Measurements from ENCODE around the gene TWIST2.

The TWIST2 gene

DNA sequence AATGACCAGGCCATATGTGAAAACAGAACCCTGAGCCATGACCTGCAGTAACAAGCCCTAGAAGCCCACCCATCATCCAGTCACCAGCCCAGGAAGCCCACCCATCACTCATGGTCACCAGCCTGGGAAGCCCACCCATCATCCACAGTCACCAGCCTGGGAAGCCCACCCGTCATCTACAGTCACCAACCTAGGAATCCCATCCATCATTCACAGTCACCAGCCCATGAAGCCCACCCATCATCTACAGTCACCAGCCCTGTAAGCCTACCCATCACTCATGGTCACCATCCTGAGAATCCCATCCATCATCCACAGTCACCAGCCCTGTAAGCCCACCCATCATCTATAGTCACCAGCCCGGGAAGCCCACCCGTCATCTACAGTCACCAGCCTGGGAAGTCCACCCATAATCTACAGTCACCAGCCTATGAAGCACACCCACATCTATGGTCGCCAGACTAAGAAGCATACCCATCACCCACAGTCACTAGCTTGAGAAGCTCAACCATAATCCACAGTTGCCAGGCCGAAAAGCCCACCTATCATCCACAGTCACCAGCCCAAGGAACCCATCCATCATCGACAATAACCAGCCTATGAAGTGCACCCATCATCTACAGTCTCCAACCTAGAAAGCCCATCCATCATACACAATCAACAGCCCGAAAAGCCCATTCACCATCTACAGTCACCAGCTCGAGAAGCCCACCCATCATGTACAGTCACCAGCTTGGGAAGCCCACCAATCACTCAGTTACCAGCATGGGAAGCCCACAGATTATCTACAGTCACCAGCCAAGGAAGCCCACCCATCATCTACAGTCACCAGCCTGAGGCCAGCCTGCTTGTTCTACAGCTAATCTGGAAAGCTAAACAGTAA lies 91.9 kb downstream of the TWIST2 start:
- no peak for DNase-seq (ENCODE audit: low spot score)

GRCh38 chr2:238940806-238941205 lies 92.9 kb downstream of the TWIST2 start:
- DNase-seq (ENCODE audit: low spot score): no peak

DNA sequence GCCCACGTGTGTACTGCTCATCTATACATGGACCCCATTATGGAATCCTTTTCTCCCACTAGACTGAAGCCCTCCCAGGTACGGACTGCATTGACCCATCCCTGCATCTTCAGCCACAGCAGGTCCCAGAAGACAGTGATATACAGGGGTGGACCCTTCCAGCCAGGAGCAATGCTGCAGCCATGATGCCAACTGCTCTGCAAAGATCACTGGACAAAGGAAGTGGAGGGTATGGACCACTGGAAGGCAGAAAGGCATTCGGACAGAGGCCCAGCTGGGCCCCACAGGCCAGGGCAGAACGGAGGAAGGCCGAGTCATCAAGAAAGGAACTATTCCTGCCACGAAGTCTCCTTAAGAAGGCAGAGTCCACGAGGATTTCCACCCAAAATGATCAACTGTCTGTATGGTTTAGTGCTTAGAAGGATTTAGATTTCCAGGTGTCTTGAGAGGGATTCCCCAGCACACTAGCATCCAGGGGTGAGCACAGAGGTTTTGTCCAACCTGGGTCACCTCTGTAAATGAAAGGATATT lies 93.4 kb downstream of the TWIST2 start:
- DNase-seq (ENCODE audit: low spot score): no peak

DNA sequence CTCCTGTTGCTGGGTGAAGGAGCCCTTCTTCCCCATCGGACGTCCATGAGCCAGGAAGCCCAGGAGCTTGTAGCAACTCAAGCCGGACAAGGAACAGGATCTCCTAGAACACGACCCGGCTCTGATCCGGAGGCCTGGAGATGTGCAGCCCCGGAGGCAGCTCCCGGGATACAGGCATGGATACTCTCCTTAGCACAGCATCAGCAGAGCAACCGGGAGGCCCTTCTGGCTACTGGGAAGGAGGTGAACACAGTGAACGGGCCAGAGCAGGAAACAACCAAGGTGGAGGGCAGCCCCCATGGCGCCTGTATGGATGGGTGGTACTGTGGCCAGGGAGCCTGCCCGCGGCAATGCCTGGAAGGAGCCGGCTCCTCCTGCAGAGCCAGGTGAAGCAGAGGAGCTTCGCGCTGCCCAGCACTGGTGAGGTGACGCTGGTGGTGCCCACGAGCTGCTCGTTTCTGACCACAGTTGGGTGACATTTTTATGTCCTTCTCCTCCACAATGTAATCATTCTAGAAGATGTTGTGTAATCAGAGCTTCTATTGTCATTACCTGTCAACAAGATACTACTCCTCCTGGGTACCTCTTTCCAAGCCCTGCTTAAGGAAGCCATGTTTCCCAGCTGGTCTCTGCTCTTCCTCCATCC lies 94.3 kb downstream of the TWIST2 start:
- DNase-seq (ENCODE audit: low spot score): no peak

DNA sequence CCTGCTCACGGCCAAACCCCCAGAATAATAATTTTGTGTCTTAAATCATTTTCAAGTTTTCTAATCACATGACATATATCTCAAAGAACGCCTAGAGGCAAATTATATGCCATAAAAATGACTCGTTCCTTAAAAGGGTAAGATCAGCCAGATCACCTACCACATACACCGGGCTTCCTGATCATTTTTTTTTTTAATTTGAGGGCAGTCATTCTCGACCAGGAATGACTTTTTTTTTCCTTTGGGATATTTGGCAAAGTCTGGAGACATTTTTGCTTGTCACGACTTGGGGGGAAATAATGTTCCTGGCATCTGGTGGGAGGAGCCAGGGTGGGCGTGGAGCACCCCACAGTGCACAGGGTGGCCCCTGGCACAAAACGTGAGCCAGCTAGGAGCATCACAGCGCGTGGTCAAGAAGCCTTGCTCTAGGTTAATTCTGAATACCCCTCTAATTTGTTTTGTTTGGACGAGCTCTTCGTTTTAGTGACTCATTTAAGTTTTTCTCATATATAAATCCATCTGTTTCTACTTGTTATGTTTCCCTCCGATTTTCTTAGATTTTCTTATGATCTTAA lies 94.9 kb downstream of the TWIST2 start:
- no peak for DNase-seq (ENCODE audit: low spot score)

- DNase-seq (ENCODE audit: low spot score): no peak
These were observed 95.6 kb downstream of the TWIST2 start for GRCh38 chr2:238943338-238944067.

- DNase-seq (ENCODE audit: low spot score): peak; percentile 20
These were observed 97.7 kb downstream of the TWIST2 start for GRCh38 chr2:238945433-238946150.

- no peak for DNase-seq (ENCODE audit: low spot score)
These were observed 98.7 kb downstream of the TWIST2 start for GRCh38 chr2:238946318-238947242.

DNA sequence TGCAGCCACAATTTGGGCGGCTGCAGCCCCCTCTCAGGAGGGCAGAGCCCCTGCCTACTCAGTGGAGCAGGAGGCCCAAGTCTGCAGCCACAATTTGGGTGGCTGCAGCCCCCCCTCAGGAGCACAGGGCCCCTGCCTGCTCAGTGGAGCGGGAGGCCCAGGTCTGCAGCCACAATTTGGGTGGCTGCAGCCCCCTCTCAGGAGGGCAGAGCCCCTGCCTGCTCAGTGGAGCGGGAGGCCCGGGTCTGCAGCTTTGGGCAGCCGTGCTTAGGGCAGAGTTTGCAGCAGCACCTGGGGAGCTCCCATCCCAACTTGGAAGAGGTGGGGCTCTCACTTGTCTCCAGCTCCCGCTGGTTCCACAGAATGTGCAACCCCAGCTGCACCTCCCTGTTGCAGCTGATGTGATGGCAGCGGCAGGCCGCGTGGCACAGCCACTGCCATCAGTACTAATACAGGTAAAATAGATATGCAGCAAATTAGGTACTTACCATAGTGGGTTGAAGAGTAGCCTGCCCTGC lies 99.4 kb downstream of the TWIST2 start:
- no peak for DNase-seq (ENCODE audit: low spot score)

GRCh38 chr2:238947920-238948710 lies 100.2 kb downstream of the TWIST2 start:
- DNase-seq (ENCODE audit: low spot score): peak; percentile 20

- no peak for DNase-seq (ENCODE audit: low spot score)
These were observed 101.1 kb downstream of the TWIST2 start for GRCh38 chr2:238948765-238949641.

DNA sequence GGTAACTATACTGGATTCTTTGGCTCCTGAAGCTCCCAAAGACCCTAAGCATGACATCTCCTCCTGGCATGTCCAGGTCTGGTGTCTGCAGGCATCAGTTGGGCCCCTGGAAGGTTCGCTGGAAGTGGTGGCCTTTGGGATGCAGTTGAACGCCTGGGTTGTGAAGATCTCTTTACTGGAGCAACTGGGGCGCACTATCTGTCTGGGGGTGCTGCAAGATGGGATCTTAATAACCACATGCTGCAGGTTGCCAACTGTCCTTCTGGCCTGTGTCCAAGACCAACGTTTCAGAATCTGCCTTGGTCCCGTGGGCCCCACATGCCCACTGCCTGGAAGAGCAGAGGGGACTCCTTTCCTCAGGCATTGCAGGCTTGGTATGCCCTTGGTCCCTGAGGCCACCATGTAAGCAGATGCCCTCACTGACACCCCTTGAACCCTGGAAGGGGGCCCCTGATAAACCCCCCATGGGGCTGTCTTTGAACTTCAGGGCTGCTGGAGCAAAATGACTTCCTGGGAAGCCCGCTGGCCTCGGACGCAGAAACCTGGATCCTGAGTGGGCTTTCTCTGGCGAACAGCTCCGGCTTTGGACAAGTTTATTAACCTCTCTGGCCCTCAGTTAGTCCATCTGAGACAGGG lies 101.9 kb downstream of the TWIST2 start:
- no peak for DNase-seq (ENCODE audit: low spot score)

- DNase-seq (ENCODE audit: low spot score): no peak
These were observed 102.7 kb downstream of the TWIST2 start for GRCh38 chr2:238950551-238950950.

DNA sequence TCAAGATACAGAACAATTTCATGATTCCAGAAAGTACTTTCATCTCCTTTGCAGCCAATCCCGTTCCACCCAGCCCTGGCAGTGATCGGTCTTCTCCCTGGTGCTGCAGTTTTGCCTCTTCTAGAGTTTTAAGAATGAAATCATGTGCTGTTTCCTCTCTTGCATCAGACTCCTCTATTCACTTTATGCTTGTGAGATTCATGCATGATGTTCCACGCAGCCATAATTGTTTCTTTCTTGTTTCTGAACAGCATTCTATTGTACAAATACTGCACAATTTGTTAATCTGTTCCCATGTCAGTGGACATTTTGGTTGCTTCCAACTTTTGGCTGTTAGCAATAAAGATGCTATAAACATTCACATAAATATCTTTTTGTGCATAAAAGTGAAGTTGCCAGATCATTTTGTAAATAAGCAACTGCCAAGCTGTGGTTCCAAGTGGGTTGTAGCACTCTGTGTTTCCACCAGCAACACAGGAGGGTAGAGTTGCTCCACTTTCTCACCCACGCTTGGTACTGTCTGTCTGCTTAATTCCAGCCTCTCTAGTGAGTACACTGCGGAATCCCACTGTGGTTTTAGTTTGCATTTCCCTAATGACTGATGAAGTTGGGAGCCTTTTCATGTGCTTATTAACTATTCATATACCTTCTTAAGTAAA lies 104.5 kb downstream of the TWIST2 start:
- peak; percentile 43 for DNase-seq (ENCODE audit: low spot score)

DNA sequence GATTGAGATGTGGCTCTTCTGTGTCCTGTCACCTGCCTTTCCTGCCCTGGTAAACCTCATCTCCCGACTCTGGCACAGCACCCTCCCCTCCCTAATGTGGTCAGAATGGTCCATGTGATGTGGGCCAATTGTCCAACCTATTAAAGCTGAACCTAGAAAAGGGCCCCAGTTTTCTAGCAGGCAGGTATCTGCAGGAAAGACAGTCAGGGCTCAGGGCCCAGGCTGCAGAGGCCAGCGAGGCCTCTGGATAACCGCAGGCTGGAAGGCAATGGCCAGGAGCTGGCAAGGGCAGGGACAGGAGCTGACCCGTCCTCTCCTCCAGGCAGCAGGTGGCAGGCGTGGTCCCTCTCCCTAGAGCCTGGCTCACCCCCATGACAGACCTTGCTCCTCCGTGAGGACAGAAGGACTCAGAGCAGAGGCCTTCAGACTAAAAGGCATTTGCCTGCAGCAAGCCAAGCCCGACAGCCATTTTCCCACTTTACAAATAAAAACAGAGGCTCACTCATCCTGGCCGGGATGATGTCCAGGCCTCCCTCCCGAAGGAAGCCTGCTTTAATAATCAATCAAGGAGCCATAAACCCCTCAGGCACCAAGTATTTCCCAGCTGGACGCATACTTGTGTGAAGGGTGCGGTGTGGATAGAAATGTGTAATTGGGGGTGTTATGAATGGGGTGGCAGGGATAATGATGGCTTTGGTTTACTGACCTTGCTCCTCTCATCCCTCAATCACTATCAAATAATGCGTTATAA lies 107.1 kb downstream of the TWIST2 start:
- DNase-seq (ENCODE audit: low spot score): no peak
